ENCODE results near the gene ATR.

- no peak for TF ChIP-seq CTCF (IDR thresholded peaks at IDR 0.05)
- TF ChIP-seq POLR2A (IDR thresholded peaks at IDR 0.05) = no peak
- TF ChIP-seq POLR2AphosphoS5 (IDR thresholded peaks at IDR 0.05) = no peak
- TF ChIP-seq EP300 (IDR thresholded peaks at IDR 0.05) = no peak
These were observed 18.4 kb downstream of the ATR start for GRCh38 chr3:142560118-142560517.
